Left forelimb (tissue), 1 donor: ENCODE results near the gene CDK17.

Experiments
- DNase-seq: peaks from one replicate; pipeline ENCODE4 v3.0.0-alpha.2; 2018; ENCODE audit warnings: low spot score

Gene CDK17

GRCh38 chr12:96237465-96238077, 162.7 kb downstream of the CDK17 start:
- no peak for DNase-seq

- DNase-seq: no peak
Observed at GRCh38 chr12:96237035-96237434, 163.2 kb downstream of the CDK17 start.

GRCh38 chr12:96236221-96236822, 163.9 kb downstream of the CDK17 start:
- DNase-seq: no peak

- DNase-seq: no peak
Observed at GRCh38 chr12:96235484-96235826, 164.8 kb downstream of the CDK17 start.

GRCh38 chr12:96234591-96235483, 165.4 kb downstream of the CDK17 start:
- DNase-seq: no peak

GRCh38 chr12:96233939-96234461, 166.2 kb downstream of the CDK17 start:
- DNase-seq: peak; percentile 90

GRCh38 chr12:96233168-96233567, 167.1 kb downstream of the CDK17 start:
- no peak for DNase-seq

GRCh38 chr12:96230646-96231045, 169.6 kb downstream of the CDK17 start:
- no peak for DNase-seq

- DNase-seq: no peak
Observed at GRCh38 chr12:96228566-96229248, 171.5 kb downstream of the CDK17 start.
